Thyroid gland (tissue), 4 donors: Measurements from ENCODE around the gene PPARG. TPM values are rescaled to one million over a fixed set of nuclear protein-coding genes. Genes with fewer than 3 reads are reported as not detected.
"Not testable (repeated sequence)": the region's sequence is repeated elsewhere in the genome, so short reads cannot be mapped to it uniquely, and the experiment has no call there.

Source experiments
- DNase-seq, 2 donors: peaks; one replicate each; pipeline ENCODE4 v3.0.0-alpha.2; 2019
- H3K27ac ChIP-seq, 3 donors: fragments of 200-600 bp; sonication (generic); 1 replicate in 2 of 3; 2 replicates in 1 of 3; pipeline ENCODE4 v1.5.1; 2016 to 2019; ENCODE audit warnings: mild to moderate bottlenecking in 1 of 3, moderate library complexity in 1 of 3
- H3K27me3 ChIP-seq: fragments of 200-600 bp; sonication (generic); one replicate; pipeline ENCODE4 v1.5.1; 2019
- H3K36me3 ChIP-seq, 2 donors: fragments of 200-600 bp; sonication (generic); one replicate each; pipeline ENCODE4 v1.5.1; 2016 to 2019
- H3K4me1 ChIP-seq, 2 donors: fragments of 200-600 bp; sonication (generic); one replicate each; pipeline ENCODE4 v1.5.1; 2017 to 2019
- H3K4me3 ChIP-seq, 3 donors: fragments of 200-600 bp; sonication (generic); replicated peaks in 1 of 3; 1 replicate in 2 of 3; 2 replicates in 1 of 3; pipeline ENCODE4 v1.5.1; 2016; ENCODE audit warnings: mild to moderate bottlenecking in 1 of 3
- H3K9me3 ChIP-seq: fragments of 200-600 bp; sonication (generic); one replicate; pipeline ENCODE4 v1.5.1; 2017
- CTCF ChIP-seq, 6 experiments: fragments of 200-600 bp in 3 of 6; fragments of 450-650 bp in 3 of 6; sonication (generic) in 3 of 6; IDR thresholded peaks; one replicate each; pipeline ENCODE4 v1.5.1; 2016 to 2019; ENCODE audit warnings: antibody characterized with exemption in 6 of 6, mild to moderate bottlenecking in 2 of 6, inconsistent platforms in 1 of 6, moderate library complexity in 1 of 6
- POLR2A ChIP-seq, 2 donors: fragments of 450-650 bp; IDR thresholded peaks; one replicate each; pipeline ENCODE4 v1.6.1; 2017; ENCODE audit warnings: antibody characterized with exemption in 2 of 2, mild to moderate bottlenecking in 2 of 2, moderate library complexity in 1 of 2
- WGBS, 2 donors: methylation state at CpG; one replicate each; pipeline ENCODE4 v1.1.5; 2017; 5-methylcytosine and 5-hydroxymethylcytosine counted together
- intact Hi-C: fragments of 100-400 bp; cut with DNase I; formaldehyde crosslinking; loops from one replicate; pipeline ENCODE4 v1.15.1; 2023
- total RNA-seq, 4 donors: library from RNA; depleted of rRNA; stranded (reverse); fragments of >200 nt; gene quantifications; one replicate each; pipeline ENCODE4 v1.2.3, GENCODE V29; 2016

The PPARG gene
- total RNA-seq, 4 donors from 2014 or later = 20.0 to 27.3 (median 23.7) TPM

- H3K27me3 ChIP-seq = no peaks in the 10 kb centered on the region
- 80 to 87% methylated on average over 3 of the region's 3 CpGs for WGBS, 2 donors
- intact Hi-C loops = no loop called here
Observed at GRCh38 chr3:12380461-12380860, 91.6 kb downstream of the PPARG start.

GRCh38 chr3:12381199-12381598, 92.3 kb downstream of the PPARG start:
- no peak for DNase-seq
- 89 to 94% methylated on average over 1 of the region's 1 CpG for WGBS, 2 donors
- TF ChIP-seq POLR2A (IDR thresholded peaks at IDR 0.05) (no peak), CTCF (IDR thresholded peaks at IDR 0.05) (no peak)
- no peaks in the 10 kb centered on the region for H3K27me3 ChIP-seq
- no peak overlapping the region for H3K4me3 ChIP-seq
- no peak overlapping the region for H3K27ac ChIP-seq
- no peaks in the 10 kb centered on the region for H3K36me3 ChIP-seq
- intact Hi-C loops = no loop called here
- H3K4me1 ChIP-seq = no peaks in the 10 kb centered on the region
- H3K9me3 ChIP-seq = no peaks in the 10 kb centered on the region

More at GRCh38 chr3:12380461-12380860, 91.6 kb downstream of the PPARG start:
- DNase-seq = no peak
- Histone ChIP-seq H3K36me3 (no peaks in the 10 kb centered on the region), H3K27ac (no peak overlapping the region), H3K4me3 (no peak overlapping the region), H3K9me3 (no peaks in the 10 kb centered on the region), H3K4me1 (peaks cover 0 to under 1% of the 10 kb centered on the region in 2 donors)
- no peak for TF ChIP-seq CTCF (IDR thresholded peaks at IDR 0.05)
- no peak for TF ChIP-seq POLR2A (IDR thresholded peaks at IDR 0.05)

DNA sequence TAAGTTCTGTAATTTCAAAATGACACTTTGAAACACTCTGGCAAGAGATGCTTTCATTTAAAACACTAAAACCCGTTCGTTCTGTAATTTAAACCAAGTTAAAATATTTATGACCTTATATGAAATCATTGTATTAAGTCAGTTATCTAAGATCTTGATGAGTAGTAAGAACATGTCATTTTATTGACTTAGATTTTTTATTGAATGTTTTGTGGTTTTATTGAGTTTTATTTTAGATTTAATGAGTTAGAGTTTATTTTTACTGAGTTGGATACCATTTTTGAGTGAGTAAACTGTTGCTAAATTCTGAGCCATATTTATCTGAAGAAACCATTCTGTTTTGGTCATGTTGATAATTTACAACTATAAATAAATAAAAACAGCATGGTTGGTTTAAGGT, 94.3 kb downstream of the PPARG start:
- H3K27me3 ChIP-seq = no peaks in the 10 kb centered on the region
- 96 to 98% methylated on average over 2 of the region's 2 CpGs for WGBS, 2 donors
- intact Hi-C loops = no loop called here

DNA sequence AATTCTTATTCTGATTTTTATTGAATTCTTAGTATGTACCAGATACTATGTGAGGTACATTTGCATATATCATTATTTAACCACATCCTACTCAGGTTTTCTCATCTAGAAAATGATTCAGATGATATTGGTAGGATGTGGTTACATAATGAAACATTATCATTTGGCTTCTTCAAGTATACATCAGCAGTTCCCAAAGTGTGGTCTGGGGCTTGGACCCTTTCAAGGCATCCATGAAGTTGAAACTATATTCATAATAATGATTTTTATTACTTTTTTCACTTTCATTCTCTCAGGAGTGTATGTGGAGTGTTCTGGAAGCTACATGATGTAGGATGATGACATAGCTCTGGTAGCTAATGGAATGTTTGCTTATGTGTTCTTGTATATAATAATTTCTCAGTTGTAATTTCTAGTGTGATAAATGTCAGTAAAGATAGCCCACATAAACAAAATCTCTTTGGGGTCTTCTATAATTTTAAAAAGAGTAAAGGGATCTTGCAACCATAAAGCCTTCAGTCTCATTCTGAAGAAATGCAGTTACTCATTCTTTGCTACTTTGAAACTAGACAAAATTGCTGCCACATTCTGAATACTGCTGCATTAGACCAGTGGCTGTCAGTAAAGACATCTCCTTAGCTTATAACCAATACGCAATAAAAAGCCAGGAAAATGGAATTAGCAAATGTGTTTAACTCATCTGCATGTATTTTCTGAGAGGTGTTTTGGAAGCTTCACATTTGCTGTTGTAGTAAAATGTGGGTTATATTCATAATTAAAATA, 95.8 kb downstream of the PPARG start:
- Histone ChIP-seq H3K27ac (no peak overlapping the region), H3K27me3 (no peaks in the 10 kb centered on the region), H3K4me1 (no peaks in the 10 kb centered on the region), H3K9me3 (no peaks in the 10 kb centered on the region), H3K4me3 (no peak overlapping the region), H3K36me3 (no peaks in the 10 kb centered on the region)
- DNase-seq = no peak
- WGBS, 2 donors = 97 to 100% methylated on average over 1 of the region's 1 CpG
- TF ChIP-seq CTCF (IDR thresholded peaks at IDR 0.05) (no peak), POLR2A (IDR thresholded peaks at IDR 0.05) (no peak)
- intact Hi-C loops = no loop called here

More for the DNA sequence above, 94.3 kb downstream of the PPARG start:
- Histone ChIP-seq H3K9me3 (no peaks in the 10 kb centered on the region), H3K4me3 (no peak overlapping the region), H3K36me3 (no peaks in the 10 kb centered on the region), H3K4me1 (no peaks in the 10 kb centered on the region), H3K27ac (no peak overlapping the region)
- no peak for DNase-seq
- no peak for TF ChIP-seq POLR2A (IDR thresholded peaks at IDR 0.05)
- TF ChIP-seq CTCF (IDR thresholded peaks at IDR 0.05) = no peak

GRCh38 chr3:12386514-12387291, 97.8 kb downstream of the PPARG start:
- 92 to 93% methylated on average over 4 of the region's 4 CpGs for WGBS, 2 donors
- not testable (repeated sequence) for DNase-seq, H3K4me3 ChIP-seq

More at GRCh38 chr3:12386514-12387291, 97.8 kb downstream of the PPARG start:
- H3K27ac ChIP-seq, intact Hi-C loops, H3K27me3 ChIP-seq, H3K36me3 ChIP-seq, H3K4me1 ChIP-seq, H3K9me3 ChIP-seq: not testable (repeated sequence)
